CD8-positive, alpha-beta memory T cell (primary cell): ENCODE measurements around the gene RNF166. TPM values are rescaled to one million over a fixed set of nuclear protein-coding genes. Genes with fewer than 3 reads are reported as not detected.

Experiments
- CTCF ChIA-PET: fragments of 350-600 bp; sonication (Branson Sonifier 250); formaldehyde crosslinking; loops from one replicate; lab custom pipeline; 2021; ENCODE audit warnings: antibody characterized with exemption; lab: Charles Lee
- POLR2A ChIA-PET: fragments of 350-600 bp; sonication (Branson Sonifier 250); formaldehyde crosslinking; loops from one replicate; lab custom pipeline; 2021; ENCODE audit warnings: antibody characterized with exemption; lab: Charles Lee
- DNase-seq, 5 donors: peaks; one replicate each; pipeline versions ENCODE4 v3.0.0 to v3.0.0-alpha.2; 2020 to 2022; ENCODE audit warnings: mixed read lengths in 1 of 5
- H3K27ac ChIP-seq: one replicate; pipeline ENCODE4 v1.7.0; 2013; ENCODE audit warnings: low read depth, mild to moderate bottlenecking, low read length, moderate library complexity
- H3K27me3 ChIP-seq: 2 replicates; pipeline ENCODE4 v1.7.0; 2013; ENCODE audit warnings: low read length, mild to moderate bottlenecking; ENCODE audit not compliant: insufficient read depth, poor library complexity, severe bottlenecking
- H3K36me3 ChIP-seq: 2 replicates; pipeline ENCODE4 v1.7.0; 2013; ENCODE audit warnings: mild to moderate bottlenecking, low read length, moderate library complexity; ENCODE audit not compliant: insufficient read depth
- H3K4me1 ChIP-seq: 2 replicates; pipeline ENCODE4 v1.7.0; 2013; ENCODE audit warnings: mild to moderate bottlenecking, low read length, moderate library complexity; ENCODE audit not compliant: insufficient read depth
- H3K4me3 ChIP-seq: 2 replicates; pipeline ENCODE4 v1.7.0; 2013; ENCODE audit warnings: mild to moderate bottlenecking, low read length
- H3K9me3 ChIP-seq: 2 replicates; pipeline ENCODE4 v1.7.0; 2013; ENCODE audit warnings: mild to moderate bottlenecking, low read length
- H3K27ac Mint-ChIP-seq, 8 donors: one replicate each; pipeline ENCODE4 v1.8.0; 2020 to 2021; ENCODE audit warnings: mixed read lengths in 8 of 8, mild to moderate bottlenecking in 6 of 8, inconsistent platforms in 3 of 8, moderate library complexity in 3 of 8
- H3K27me3 Mint-ChIP-seq, 2 donors: one replicate each; pipeline ENCODE4 v1.8.0; 2020 to 2021; ENCODE audit warnings: mixed read lengths in 2 of 2, mild to moderate bottlenecking in 1 of 2, moderate library complexity in 1 of 2
- H3K36me3 Mint-ChIP-seq, 3 donors: one replicate each; pipeline ENCODE4 v1.8.0; 2020 to 2021; ENCODE audit warnings: mixed read lengths in 3 of 3, inconsistent platforms in 1 of 3, mild to moderate bottlenecking in 1 of 3
- H3K4me1 Mint-ChIP-seq, 3 donors: one replicate each; pipeline ENCODE4 v1.8.0; 2020 to 2021; ENCODE audit warnings: mixed read lengths in 3 of 3, inconsistent platforms in 1 of 3, mild to moderate bottlenecking in 1 of 3
- H3K4me3 Mint-ChIP-seq, 7 donors: one replicate each; pipeline ENCODE4 v1.8.0; 2020 to 2021; ENCODE audit warnings: mixed read lengths in 7 of 7, mild to moderate bottlenecking in 6 of 7, moderate library complexity in 4 of 7, inconsistent platforms in 2 of 7
- H3K9me3 Mint-ChIP-seq, 5 donors: one replicate each; pipeline ENCODE4 v1.8.0; 2020 to 2022; ENCODE audit warnings: mixed read lengths in 5 of 5, mild to moderate bottlenecking in 3 of 5, moderate library complexity in 2 of 5, inconsistent platforms in 1 of 5
- polyA plus RNA-seq: library from polyadenylated mRNA; unstranded; fragments of 300-500 nt; fragmentation: Illumina TruSeq; gene quantifications from one replicate; pipeline ENCODE4 v1.2.3, GENCODE V29; 2021
- total RNA-seq, 2 experiments: library from RNA; stranded (reverse); gene quantifications; one replicate each; pipeline ENCODE4 v1.2.3, GENCODE V29; 2021

The RNF166 gene
- total and polyA plus RNA-seq, 3 experiments from 2014 or later, result 51.7 to 122 (median 56.2) TPM

DNA sequence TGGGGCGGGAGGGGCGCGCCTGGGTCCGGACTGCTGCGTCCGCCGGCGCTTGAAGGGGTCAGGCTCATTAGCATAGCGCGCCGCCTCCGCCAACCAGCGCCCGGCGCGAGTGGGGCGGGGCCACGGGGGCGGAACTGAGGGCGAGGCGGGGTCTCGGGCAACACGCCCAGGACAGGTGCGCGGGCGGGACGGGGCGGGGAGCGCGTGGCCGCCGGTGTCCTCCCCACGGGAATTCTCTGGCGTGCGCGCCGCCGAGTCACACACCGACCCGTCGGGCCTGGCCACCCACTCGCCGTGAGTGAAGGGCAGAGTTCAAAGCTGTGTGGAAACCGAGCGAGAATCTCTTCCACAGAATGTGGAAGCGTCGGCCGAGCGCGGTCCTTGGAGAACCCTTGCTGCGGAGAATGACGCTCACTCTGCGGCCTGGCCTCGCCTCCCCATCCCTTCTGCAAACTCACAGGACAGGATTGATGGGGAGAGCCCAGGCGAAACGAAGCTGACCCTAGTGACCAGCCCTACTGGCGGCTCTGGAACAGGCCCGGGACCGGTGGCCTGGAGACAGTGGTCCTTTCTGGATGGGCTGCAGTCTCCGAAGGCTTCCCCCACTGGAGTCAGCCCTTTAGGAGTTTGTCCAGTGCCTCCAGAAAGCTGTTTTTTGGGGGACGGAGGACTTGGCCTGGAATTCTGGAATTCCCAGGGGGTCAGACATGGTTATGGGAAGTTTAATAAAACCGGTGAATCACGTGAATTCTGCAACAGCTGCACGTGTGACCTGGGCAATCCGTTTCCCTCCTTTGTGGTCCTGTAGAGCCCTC is 19.6 kb downstream of the RNF166 start, which contains the start of gene SNAI3:
Gene SNAI3 (minus strand): TSS at position 69 of the 815 bp plus-strand sequence. CDS start 101 bp downstream, outside the sequence.
- Mint-ChIP-seq H3K9me3 (no peaks in the 10 kb centered on the region), H3K4me3 (peak within 1 kb of the TSS; percentile 80 to 94 (median 84)), H3K4me1 (peaks cover 31 to 69% (median 35%) of the 10 kb centered on the region in 3 donors), H3K27ac (peak within 1 kb of the TSS; percentile 31 to 98 (median 75)), H3K27me3 (no peaks in the 10 kb centered on the region), H3K36me3 (peaks cover 0 to 4% (median 0%) of the 10 kb centered on the region in 3 donors)
- H3K4me1 ChIP-seq, result peaks cover 60% of the 10 kb centered on the region
- H3K4me3 ChIP-seq, result peak within 1 kb of the TSS; percentile 81
- H3K27ac ChIP-seq, result peak within 1 kb of the TSS; percentile 70
- DNase-seq, result peak; percentile 76 to 89 (median 83)
- no peaks in the 10 kb centered on the region for H3K36me3 ChIP-seq
- no peaks in the 10 kb centered on the region for H3K27me3 ChIP-seq
- ChIA-PET CTCF (interaction anchor here (1.2 to 2.2 kb wide), 6 partner anchors 9 to 116 kb away, joined by 3 to 26 read pairs (median 4); partner anchors contain the start of gene ZC3H18), POLR2A (interaction anchor here (0.6 to 1.2 kb wide), 6 partner anchors 14 to 92 kb away, joined by 3 to 5 read pairs (median 3); no protein-coding TSS in a partner anchor)
- H3K9me3 ChIP-seq, result no peaks in the 10 kb centered on the region

DNA sequence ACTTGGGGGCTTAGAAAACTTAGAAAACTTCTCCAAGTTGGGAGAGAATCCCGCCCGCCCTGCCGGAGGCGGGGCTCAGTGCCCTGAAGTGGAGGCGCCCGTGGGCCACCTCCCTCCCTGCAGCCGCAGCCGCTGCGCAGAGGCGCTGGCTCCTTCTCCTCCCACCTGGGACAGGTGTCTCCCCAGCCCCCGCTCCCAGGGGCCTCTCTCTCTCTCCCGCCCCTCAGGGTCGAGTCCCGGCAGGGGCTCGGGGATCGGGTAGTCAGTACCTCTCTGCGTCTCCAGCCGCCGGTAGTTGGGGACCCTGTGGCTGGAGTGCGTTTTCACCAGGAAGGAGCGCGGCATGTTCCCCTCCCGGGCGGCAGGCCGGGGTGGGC is 20.2 kb downstream of the RNF166 start:
- peaks cover 60% of the 10 kb centered on the region for H3K4me1 ChIP-seq
- no peaks in the 10 kb centered on the region for H3K27me3 ChIP-seq
- Mint-ChIP-seq H3K9me3 (no peaks in the 10 kb centered on the region), H3K4me1 (peaks cover 33 to 69% (median 35%) of the 10 kb centered on the region in 3 donors), H3K36me3 (peaks cover 0 to 8% (median 0%) of the 10 kb centered on the region in 3 donors), H3K27ac (peak overlapping the region in 5 of 8 donors; percentile 36 to 83 (median 66)), H3K4me3 (peak overlapping the region; percentile 80 to 94 (median 84)), H3K27me3 (no peaks in the 10 kb centered on the region)
- H3K9me3 ChIP-seq, result no peaks in the 10 kb centered on the region
- CTCF ChIA-PET, result interaction anchor here (1.2 to 2.2 kb wide), 3 partner anchors 18 to 69 kb away, joined by 3 to 26 read pairs (median 8); no protein-coding TSS in a partner anchor
- H3K36me3 ChIP-seq, result peaks cover under 1% of the 10 kb centered on the region
- POLR2A ChIA-PET, result interaction anchor here (0.6 to 1.1 kb wide), 4 partner anchors 17 to 93 kb away, joined by 3 to 4 read pairs (median 3); no protein-coding TSS in a partner anchor
- DNase-seq, result peak in 4 of 5 donors; percentile 44 to 75 (median 52)
- H3K27ac ChIP-seq, result peak overlapping the region; percentile 70
- peak overlapping the region; percentile 81 for H3K4me3 ChIP-seq

DNA sequence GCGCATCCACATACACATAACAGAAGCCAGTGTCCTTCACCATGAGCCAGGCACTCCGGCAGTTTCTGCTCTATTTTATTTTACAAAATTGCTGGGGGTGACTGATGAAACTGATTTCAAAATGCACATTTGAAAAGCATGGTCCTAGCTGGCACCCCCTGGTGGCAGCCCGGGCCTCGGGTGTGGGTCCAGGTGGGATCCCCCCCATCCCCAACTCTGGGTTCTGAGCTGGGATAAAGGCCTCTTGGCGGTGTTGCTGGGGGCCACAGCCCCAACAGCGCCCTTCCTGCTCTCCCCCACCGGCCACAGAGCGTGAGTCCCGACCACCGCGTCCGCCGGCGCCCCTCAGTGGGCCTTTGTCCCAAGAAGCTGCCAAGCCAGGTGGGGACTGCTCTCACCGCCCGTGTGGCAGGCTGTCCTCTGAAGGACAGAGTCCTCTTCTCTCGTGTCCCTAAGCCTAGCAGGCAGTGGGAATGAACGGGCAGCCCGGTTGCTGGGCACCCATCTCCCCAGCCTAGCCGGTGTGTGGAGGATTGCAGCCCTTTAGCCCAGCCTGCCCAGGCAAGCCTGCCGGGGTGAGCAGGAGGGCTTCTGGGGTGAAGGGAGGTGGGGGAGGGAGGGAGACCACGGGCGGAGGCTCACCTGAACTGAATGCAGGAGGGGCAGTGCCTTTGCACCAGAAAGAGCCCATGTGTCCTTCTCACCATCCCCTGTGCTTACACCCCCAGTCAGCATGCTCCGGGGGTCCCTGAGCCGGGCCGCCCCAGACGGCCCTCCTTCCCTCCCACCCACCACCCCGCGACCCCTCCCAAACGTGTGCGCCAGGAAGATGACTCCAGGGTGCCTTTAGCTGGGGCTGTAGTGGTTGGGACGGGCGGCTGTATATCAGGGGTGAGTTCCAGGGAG is 20.8 kb downstream of the RNF166 start:
- ChIA-PET CTCF (interaction anchor here (0.8 to 2.2 kb wide), 16 partner anchors 10 to 172 kb away, joined by 3 to 26 read pairs (median 4); partner anchors contain the start of genes MVD and TRAPPC2L), POLR2A (interaction anchor here (0.6 to 1.1 kb wide), 3 partner anchors 18 to 22 kb away, joined by 3 read pairs; no protein-coding TSS in a partner anchor)
- no peaks in the 10 kb centered on the region for H3K27me3 Mint-ChIP-seq
- peak overlapping the region; percentile 31 to 98 (median 75) for H3K27ac Mint-ChIP-seq
- H3K4me3 ChIP-seq, result peak overlapping the region; percentile 81
- peak overlapping the region; percentile 70 for H3K27ac ChIP-seq
- H3K36me3 ChIP-seq, result peaks cover 6% of the 10 kb centered on the region
- peak in 4 of 5 donors; percentile 45 to 76 (median 56) for DNase-seq
- H3K4me1 ChIP-seq, result peaks cover 60% of the 10 kb centered on the region
- H3K4me1 Mint-ChIP-seq, result peaks cover 30 to 68% (median 32%) of the 10 kb centered on the region in 3 donors
- H3K4me3 Mint-ChIP-seq, result peak overlapping the region; percentile 80 to 94 (median 84)
- peaks cover 0 to 12% (median 0%) of the 10 kb centered on the region in 3 donors for H3K36me3 Mint-ChIP-seq
- no peaks in the 10 kb centered on the region for H3K9me3 ChIP-seq
- no peaks in the 10 kb centered on the region for H3K9me3 Mint-ChIP-seq
- no peaks in the 10 kb centered on the region for H3K27me3 ChIP-seq

DNA sequence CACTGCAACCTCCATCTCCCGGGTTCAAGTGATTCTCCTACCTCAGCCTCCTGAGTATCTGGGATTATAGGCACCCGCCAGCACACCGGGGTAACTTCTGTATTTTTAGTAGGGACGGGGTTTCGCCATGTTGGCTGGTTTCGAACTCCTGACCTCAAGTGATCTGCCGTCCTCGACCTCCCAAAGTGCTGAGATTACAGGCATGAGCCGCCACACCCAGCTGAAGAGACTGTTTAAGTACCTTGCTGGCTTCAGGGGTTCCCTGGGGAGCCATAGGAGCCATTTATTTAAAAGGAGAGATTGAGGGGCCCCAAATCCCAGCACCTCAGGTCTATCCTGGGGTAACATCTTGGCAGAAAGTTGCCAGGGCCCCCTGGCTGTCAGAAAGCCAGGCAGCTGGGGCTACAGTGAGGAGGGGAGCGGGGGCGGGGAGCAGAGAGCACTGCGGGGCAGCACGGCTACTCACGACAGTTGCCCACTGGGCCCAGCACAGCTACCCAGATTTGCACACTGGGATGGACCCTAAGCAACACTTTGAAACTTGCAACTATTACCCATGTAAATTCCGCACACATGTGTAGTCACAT is 21.5 kb downstream of the RNF166 start:
- Histone ChIP-seq H3K4me1 (peaks cover 54% of the 10 kb centered on the region), H3K27ac (no peak overlapping the region), H3K36me3 (peaks cover 7% of the 10 kb centered on the region), H3K9me3 (no peaks in the 10 kb centered on the region), H3K27me3 (no peaks in the 10 kb centered on the region), H3K4me3 (peak overlapping the region; percentile 81)
- ChIA-PET POLR2A (interaction anchor here (0.6 kb wide), 1 partner anchor 23 kb away, joined by 3 read pairs; no protein-coding TSS in a partner anchor), CTCF (interaction anchor here (0.8 to 2.2 kb wide), 15 partner anchors 11 to 173 kb away, joined by 3 to 26 read pairs (median 4); partner anchors contain the start of genes MVD and TRAPPC2L)
- peaks cover 28 to 67% (median 29%) of the 10 kb centered on the region in 3 donors for H3K4me1 Mint-ChIP-seq
- no peaks in the 10 kb centered on the region for H3K27me3 Mint-ChIP-seq
- peaks cover 0 to 16% (median 0%) of the 10 kb centered on the region in 3 donors for H3K36me3 Mint-ChIP-seq
- DNase-seq, result no peak
- peak overlapping the region in 7 of 8 donors; percentile 12 to 98 (median 76) for H3K27ac Mint-ChIP-seq
- H3K9me3 Mint-ChIP-seq, result no peaks in the 10 kb centered on the region
- peak overlapping the region; percentile 80 to 94 (median 84) for H3K4me3 Mint-ChIP-seq

DNA sequence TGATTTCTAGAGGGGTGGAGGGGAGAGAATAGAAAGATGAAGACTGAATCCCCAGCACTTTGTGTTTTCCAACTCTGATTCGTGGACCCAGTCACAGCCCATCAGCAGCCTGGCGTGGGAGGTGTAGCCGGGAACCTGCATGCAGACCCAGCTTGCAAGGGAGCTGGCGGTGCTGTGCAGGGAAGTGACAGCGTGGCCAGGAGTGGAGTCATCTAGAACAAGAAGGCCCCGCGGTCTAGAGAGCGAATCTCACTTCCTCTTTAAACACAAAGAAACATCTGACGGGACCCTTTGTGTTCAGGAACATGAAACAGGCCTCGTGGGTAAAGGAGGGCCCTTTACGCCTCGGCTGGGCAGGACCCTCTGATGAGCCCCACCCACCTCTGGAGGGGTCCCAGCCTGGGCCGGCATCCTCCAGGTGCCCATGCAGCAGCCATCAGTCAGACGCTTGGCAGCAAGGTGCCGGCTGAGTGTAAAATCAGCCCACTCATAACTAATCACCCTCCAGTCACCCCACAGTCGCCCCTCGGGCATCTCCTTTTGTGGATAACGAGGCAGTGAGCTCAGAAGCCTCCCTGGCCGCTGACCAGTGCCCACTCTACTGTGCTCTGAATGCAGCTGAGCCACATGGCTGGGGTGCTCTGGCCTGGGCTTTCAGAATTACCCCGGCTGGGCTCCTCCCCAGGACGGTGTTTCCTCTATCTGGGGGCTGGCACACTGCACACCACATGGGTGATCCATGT is 24.3 kb downstream of the RNF166 start:
- Histone ChIP-seq H3K27ac (no peak overlapping the region), H3K36me3 (peaks cover 21% of the 10 kb centered on the region), H3K9me3 (no peaks in the 10 kb centered on the region), H3K27me3 (no peaks in the 10 kb centered on the region), H3K4me3 (peak overlapping the region; percentile 26), H3K4me1 (peaks cover 49% of the 10 kb centered on the region)
- DNase-seq, result peak in 3 of 5 donors; percentile 47 to 73 (median 71)
- Mint-ChIP-seq H3K36me3 (peaks cover 0 to 38% (median 0%) of the 10 kb centered on the region in 3 donors), H3K4me3 (peak overlapping the region; percentile 76 to 88 (median 82)), H3K4me1 (peaks cover 28 to 46% (median 29%) of the 10 kb centered on the region in 3 donors), H3K9me3 (no peaks in the 10 kb centered on the region), H3K27me3 (no peaks in the 10 kb centered on the region), H3K27ac (peak overlapping the region; percentile 88 to 98 (median 94))
- POLR2A ChIA-PET, result interaction anchor here (0.6 to 2.2 kb wide), 3 partner anchors 21 to 62 kb away, joined by 3 to 6 read pairs (median 3); no protein-coding TSS in a partner anchor
- CTCF ChIA-PET, result interaction anchor here (1.5 to 3.4 kb wide), 4 partner anchors 19 to 27 kb away, joined by 3 to 29 read pairs (median 4); no protein-coding TSS in a partner anchor

DNA sequence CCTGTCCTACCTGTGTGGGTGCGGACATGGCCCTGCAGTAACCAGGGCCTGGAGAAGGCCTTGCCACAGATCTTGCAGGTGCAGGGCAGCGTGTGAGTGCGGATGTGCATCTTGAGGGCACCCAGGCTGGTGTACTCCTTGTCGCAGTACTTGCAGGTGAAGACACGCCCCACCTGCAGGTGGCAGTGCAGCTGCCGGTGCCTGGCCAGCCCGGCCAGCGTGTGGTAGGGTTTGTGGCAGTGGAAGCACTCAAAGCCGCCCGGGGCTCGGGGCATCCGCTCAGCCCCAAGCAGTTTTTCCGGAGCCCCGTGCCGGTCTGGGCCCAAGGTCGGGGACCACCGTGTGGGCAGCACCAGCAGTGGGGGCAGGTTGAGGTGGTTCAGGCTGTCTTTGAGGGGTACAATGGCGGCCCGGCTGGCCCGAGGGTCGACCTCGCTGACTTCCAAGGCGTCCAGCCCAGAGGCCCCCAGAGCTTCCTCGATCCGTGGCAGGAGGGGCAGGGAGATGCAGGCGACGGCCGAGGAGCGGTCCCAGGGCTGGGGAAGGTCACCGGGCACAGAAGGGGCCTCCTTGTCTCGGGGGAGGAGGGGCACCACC is 25.0 kb downstream of the RNF166 start:
- Mint-ChIP-seq H3K9me3 (no peaks in the 10 kb centered on the region), H3K27me3 (no peaks in the 10 kb centered on the region), H3K27ac (peak overlapping the region; percentile 88 to 98 (median 94)), H3K4me1 (peaks cover 28 to 46% (median 29%) of the 10 kb centered on the region in 3 donors), H3K36me3 (peaks cover 0 to 43% (median 0%) of the 10 kb centered on the region in 3 donors), H3K4me3 (peak overlapping the region; percentile 76 to 88 (median 82))
- H3K27me3 ChIP-seq, result no peaks in the 10 kb centered on the region
- peaks cover 21% of the 10 kb centered on the region for H3K36me3 ChIP-seq
- peak overlapping the region; percentile 26 for H3K4me3 ChIP-seq
- H3K4me1 ChIP-seq, result peaks cover 45% of the 10 kb centered on the region
- CTCF ChIA-PET, result interaction anchor here (1.5 to 3.4 kb wide), 4 partner anchors 20 to 28 kb away, joined by 3 to 29 read pairs (median 4); no protein-coding TSS in a partner anchor
- POLR2A ChIA-PET, result interaction anchor here (0.6 to 2.2 kb wide), 4 partner anchors 21 to 61 kb away, joined by 3 to 6 read pairs (median 4); no protein-coding TSS in a partner anchor
- H3K9me3 ChIP-seq, result no peaks in the 10 kb centered on the region
- DNase-seq, result peak in 4 of 5 donors; percentile 44 to 71 (median 52)
- no peak overlapping the region for H3K27ac ChIP-seq
